CD14-positive monocyte (primary cell): ENCODE measurements around the gene PIP5K1B. TPM values are rescaled to one million over a fixed set of nuclear protein-coding genes. Genes with fewer than 3 reads are reported as not detected.
A peak's percentile ranks its signal among the peaks of the same experiment; 100 is the strongest.

Experiments used
- DNase-seq, 3 donors: peaks; one replicate each; pipeline ENCODE4 v3.0.0-alpha.2; 2011 to 2022
- H2AFZ ChIP-seq: 2 replicates; pipeline ENCODE4 v1.6.0; 2012; ENCODE audit warnings: mild to moderate bottlenecking, low read depth, low read length, inconsistent platforms; ENCODE audit not compliant: insufficient read depth, poor library complexity, severe bottlenecking
- H3K27ac ChIP-seq, 2 donors: 1 replicate in 1 of 2; 2 replicates in 1 of 2; pipeline ENCODE4 v1.5.1; 2012 to 2013; ENCODE audit warnings: low read length in 2 of 2, control low read depth in 1 of 2, inconsistent platforms in 1 of 2, low read depth in 1 of 2, mild to moderate bottlenecking in 1 of 2
- H3K27me3 ChIP-seq, 2 donors: one replicate each; pipeline versions ENCODE4 v1.6.0 to v1.6.1; 2011 to 2013; ENCODE audit warnings: low read length in 2 of 2; ENCODE audit not compliant: control insufficient read depth in 2 of 2, insufficient read depth in 2 of 2
- H3K36me3 ChIP-seq, 2 donors: replicated peaks in 1 of 2; 1 replicate in 1 of 2; 2 replicates in 1 of 2; pipeline versions ENCODE4 v1.5.1 to v1.6.1; 2012 to 2013; ENCODE audit warnings: low read length in 2 of 2, control low read depth in 1 of 2, inconsistent platforms in 1 of 2, mild to moderate bottlenecking in 1 of 2; ENCODE audit not compliant: insufficient read depth in 2 of 2, control insufficient read depth in 1 of 2
- H3K4me1 ChIP-seq, 2 donors: 1 replicate in 1 of 2; 2 replicates in 1 of 2; pipeline versions ENCODE4 v1.5.1 to v1.6.1; 2012 to 2013; ENCODE audit warnings: low read length in 2 of 2, control low read depth in 1 of 2, inconsistent platforms in 1 of 2, mild to moderate bottlenecking in 1 of 2, moderate library complexity in 1 of 2; ENCODE audit not compliant: insufficient read depth in 2 of 2, control insufficient read depth in 1 of 2
- H3K4me2 ChIP-seq: replicated peaks from 2 replicates; pipeline ENCODE3; 2012; ENCODE audit warnings: low read length, moderate library complexity, mild to moderate bottlenecking; ENCODE audit not compliant: poor library complexity, severe bottlenecking; ENCODE audit errors: extremely low read depth
- H3K4me3 ChIP-seq, 3 experiments: fragments of 200-600 bp in 1 of 3; sonication (generic) in 1 of 3; replicated peaks in 1 of 3; 1 replicate in 2 of 3; 2 replicates in 1 of 3; pipeline ENCODE4 v1.5.1; 2011 to 2013; ENCODE audit warnings: low read length in 3 of 3, mild to moderate bottlenecking in 3 of 3, control low read depth in 2 of 3, low read depth in 2 of 3, inconsistent platforms in 1 of 3, moderate library complexity in 1 of 3
- H3K79me2 ChIP-seq: 2 replicates; pipeline ENCODE4 v1.6.0; 2012; ENCODE audit warnings: mild to moderate bottlenecking, control low read depth, inconsistent platforms, low read length, moderate library complexity; ENCODE audit not compliant: insufficient read depth
- H3K9ac ChIP-seq: 2 replicates; pipeline ENCODE4 v1.6.0; 2017; ENCODE audit warnings: low read length, mild to moderate bottlenecking; ENCODE audit not compliant: insufficient read depth, poor library complexity, severe bottlenecking
- H3K9me3 ChIP-seq, 2 donors: replicated peaks in 1 of 2; 1 replicate in 1 of 2; 2 replicates in 1 of 2; pipeline versions ENCODE4 v1.5.1 to v1.6.1; 2012 to 2013; ENCODE audit warnings: low read length in 2 of 2, control low read depth in 1 of 2; ENCODE audit not compliant: control insufficient read depth in 1 of 2, insufficient read depth in 1 of 2
- H4K20me1 ChIP-seq: 2 replicates; pipeline ENCODE4 v1.6.0; 2012; ENCODE audit warnings: mild to moderate bottlenecking, low read length, control low read depth, moderate library complexity; ENCODE audit not compliant: insufficient read depth
- H3K27ac Mint-ChIP-seq, 7 donors: one replicate each; pipeline ENCODE4 v1.8.0; 2020; ENCODE audit warnings: mild to moderate bottlenecking in 7 of 7, mixed read lengths in 7 of 7, moderate library complexity in 6 of 7, inconsistent platforms in 2 of 7
- H3K27me3 Mint-ChIP-seq, 3 donors: one replicate each; pipeline ENCODE4 v1.8.0; 2021 to 2022; ENCODE audit warnings: low read depth in 3 of 3, mild to moderate bottlenecking in 3 of 3, mixed read lengths in 3 of 3, moderate library complexity in 3 of 3, inconsistent platforms in 1 of 3
- H3K36me3 Mint-ChIP-seq, 2 donors: one replicate each; pipeline ENCODE4 v1.8.0; 2020; ENCODE audit warnings: mixed read lengths in 2 of 2, inconsistent platforms in 1 of 2, mild to moderate bottlenecking in 1 of 2
- H3K4me1 Mint-ChIP-seq: one replicate; pipeline ENCODE4 v1.8.0; 2020; ENCODE audit warnings: mild to moderate bottlenecking, mixed read lengths
- H3K4me3 Mint-ChIP-seq, 2 donors: one replicate each; pipeline ENCODE4 v1.8.0; 2020; ENCODE audit warnings: mild to moderate bottlenecking in 2 of 2, mixed read lengths in 2 of 2, moderate library complexity in 1 of 2
- H3K9me3 Mint-ChIP-seq, 7 donors: one replicate each; pipeline ENCODE4 v1.8.0; 2020 to 2022; ENCODE audit warnings: mixed read lengths in 7 of 7, mild to moderate bottlenecking in 6 of 7, moderate library complexity in 6 of 7, inconsistent platforms in 2 of 7
- WGBS: methylation state at CpG from one replicate; pipeline ENCODE4 v1.1.5; 2013; ENCODE audit warnings: missing lambda C conversion rate; ENCODE audit not compliant: insufficient coverage; 5-methylcytosine and 5-hydroxymethylcytosine counted together
- intact Hi-C, 2 donors: fragments of 100-400 bp; cut with micrococcal nuclease; formaldehyde crosslinking; loops; one replicate each; pipeline versions ENCODE4 v1.15.0 to v1.15.1; 2023
- polyA plus RNA-seq, 3 donors: library from polyadenylated mRNA; depleted of rRNA in 1 of 3; unstranded in 2 of 3; stranded (reverse) in 1 of 3; fragments of 300-500 nt in 2 of 3; fragments of >200 nt in 1 of 3; fragmentation: Illumina TruSeq in 2 of 3; gene quantifications; 1 replicate in 2 of 3; 2 replicates in 1 of 3; pipeline ENCODE4 v1.2.3, GENCODE V29; 2012 to 2021
- TF ChIP-seq, protein P1 (sequence below): fragments of 200-600 bp; IDR thresholded peaks from one replicate; pipeline ENCODE4 v1.8.0; 2022; ENCODE audit warnings: antibody characterized with exemption, mild to moderate bottlenecking

PIP5K1B gene
- polyA plus RNA-seq, 3 donors = 0.18 to 4.1 (median 0.87) TPM

DNA sequence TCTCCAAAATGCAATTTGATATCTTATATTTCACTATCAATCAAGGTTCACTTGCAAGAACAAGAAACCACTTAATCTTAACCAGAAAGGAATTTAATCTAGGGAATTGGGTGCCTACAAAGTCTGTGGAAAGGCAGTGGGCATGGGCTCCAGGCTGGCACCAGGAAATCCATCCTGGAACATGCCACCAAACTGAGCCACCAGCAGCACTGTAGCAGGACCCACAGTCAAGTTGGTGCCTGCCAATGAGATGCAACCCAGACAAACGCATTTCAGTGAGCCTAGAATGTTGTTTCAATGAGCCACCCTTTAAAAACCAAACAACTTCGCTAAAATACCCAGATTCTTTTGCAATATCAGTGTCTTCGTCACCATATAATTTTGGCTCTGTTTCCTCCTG, 237.8 kb downstream of the PIP5K1B start:
- intact Hi-C loops = no loop called here
- Histone ChIP-seq H3K27ac (no peak overlapping the region), H3K4me1 (no peaks in the 10 kb centered on the region), H4K20me1 (no peaks in the 10 kb centered on the region), H3K9me3 (no peaks in the 10 kb centered on the region), H3K79me2 (no peaks in the 10 kb centered on the region), H3K4me3 (no peak overlapping the region), H3K4me2 (no peak overlapping the region), H3K27me3 (no peaks in the 10 kb centered on the region), H2AFZ (no peak overlapping the region), H3K9ac (no peak overlapping the region), H3K36me3 (peaks cover 2 to 12% of the 10 kb centered on the region in 2 donors)
- WGBS = 93% methylated on average over 2 of the region's 3 CpGs
- H3K9me3 Mint-ChIP-seq = no peaks in the 10 kb centered on the region
- H3K4me1 Mint-ChIP-seq = peaks cover 8% of the 10 kb centered on the region
- TF ChIP-seq, protein P1, sequence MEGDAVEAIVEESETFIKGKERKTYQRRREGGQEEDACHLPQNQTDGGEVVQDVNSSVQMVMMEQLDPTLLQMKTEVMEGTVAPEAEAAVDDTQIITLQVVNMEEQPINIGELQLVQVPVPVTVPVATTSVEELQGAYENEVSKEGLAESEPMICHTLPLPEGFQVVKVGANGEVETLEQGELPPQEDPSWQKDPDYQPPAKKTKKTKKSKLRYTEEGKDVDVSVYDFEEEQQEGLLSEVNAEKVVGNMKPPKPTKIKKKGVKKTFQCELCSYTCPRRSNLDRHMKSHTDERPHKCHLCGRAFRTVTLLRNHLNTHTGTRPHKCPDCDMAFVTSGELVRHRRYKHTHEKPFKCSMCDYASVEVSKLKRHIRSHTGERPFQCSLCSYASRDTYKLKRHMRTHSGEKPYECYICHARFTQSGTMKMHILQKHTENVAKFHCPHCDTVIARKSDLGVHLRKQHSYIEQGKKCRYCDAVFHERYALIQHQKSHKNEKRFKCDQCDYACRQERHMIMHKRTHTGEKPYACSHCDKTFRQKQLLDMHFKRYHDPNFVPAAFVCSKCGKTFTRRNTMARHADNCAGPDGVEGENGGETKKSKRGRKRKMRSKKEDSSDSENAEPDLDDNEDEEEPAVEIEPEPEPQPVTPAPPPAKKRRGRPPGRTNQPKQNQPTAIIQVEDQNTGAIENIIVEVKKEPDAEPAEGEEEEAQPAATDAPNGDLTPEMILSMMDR = no peak
- H3K4me3 Mint-ChIP-seq = no peak overlapping the region
- peaks cover 22 to 33% of the 10 kb centered on the region in 2 donors for H3K36me3 Mint-ChIP-seq
- DNase-seq = no peak
- no peaks in the 10 kb centered on the region for H3K27me3 Mint-ChIP-seq
- peak overlapping the region in 1 of 7 donors; percentile 39 for H3K27ac Mint-ChIP-seq

GRCh38 chr9:68947015-68947414, 242.0 kb downstream of the PIP5K1B start:
- Histone ChIP-seq H4K20me1 (no peaks in the 10 kb centered on the region), H2AFZ (no peak overlapping the region), H3K4me3 (no peak overlapping the region), H3K4me1 (peaks cover 8 to 9% of the 10 kb centered on the region in 2 donors), H3K27me3 (no peaks in the 10 kb centered on the region), H3K36me3 (peaks cover 0 to 2% of the 10 kb centered on the region in 2 donors), H3K27ac (no peak overlapping the region), H3K9me3 (no peaks in the 10 kb centered on the region), H3K79me2 (no peaks in the 10 kb centered on the region), H3K4me2 (no peak overlapping the region), H3K9ac (no peak overlapping the region)
- Mint-ChIP-seq H3K27me3 (no peaks in the 10 kb centered on the region), H3K9me3 (no peaks in the 10 kb centered on the region), H3K4me3 (no peak overlapping the region), H3K4me1 (peaks cover 9% of the 10 kb centered on the region), H3K27ac (peak overlapping the region in 1 of 7 donors; percentile 15), H3K36me3 (peaks cover 7 to 28% of the 10 kb centered on the region in 2 donors)
- WGBS = 100% methylated on average over 2 of the region's 4 CpGs
- TF ChIP-seq, protein P1 = no peak
- no peak for DNase-seq
- intact Hi-C loops = no loop called here
